GM10248 (cell line): Measurements from ENCODE around the gene ZFP90.

ENCODE experiments used
- CTCF ChIA-PET: fragments of 300-600 bp; sonication (Branson Sonifier 250); formaldehyde crosslinking; extraction: SDS; loops from one replicate; lab custom pipeline; 2021; ENCODE audit warnings: antibody characterized with exemption; lab: Yijun Ruan, JAX
- POLR2A ChIA-PET: fragments of 350-650 bp; sonication (Branson Sonifier 250); formaldehyde crosslinking; extraction: SDS; loops from one replicate; lab custom pipeline; 2020; ENCODE audit warnings: antibody characterized with exemption; lab: Yijun Ruan, JAX
- DNase-seq: peaks from one replicate; pipeline ENCODE4 v3.0.0; 2012; ENCODE audit errors: extremely low spot score
- TF ChIP-seq, protein P1 (sequence below): IDR thresholded peaks from 2 replicates; pipeline ENCODE4 v1.5.1; 2012; ENCODE audit warnings: mild to moderate bottlenecking, low read depth; ENCODE audit errors: extremely low read depth, missing control alignments, control extremely low read depth

The ZFP90 gene

DNA sequence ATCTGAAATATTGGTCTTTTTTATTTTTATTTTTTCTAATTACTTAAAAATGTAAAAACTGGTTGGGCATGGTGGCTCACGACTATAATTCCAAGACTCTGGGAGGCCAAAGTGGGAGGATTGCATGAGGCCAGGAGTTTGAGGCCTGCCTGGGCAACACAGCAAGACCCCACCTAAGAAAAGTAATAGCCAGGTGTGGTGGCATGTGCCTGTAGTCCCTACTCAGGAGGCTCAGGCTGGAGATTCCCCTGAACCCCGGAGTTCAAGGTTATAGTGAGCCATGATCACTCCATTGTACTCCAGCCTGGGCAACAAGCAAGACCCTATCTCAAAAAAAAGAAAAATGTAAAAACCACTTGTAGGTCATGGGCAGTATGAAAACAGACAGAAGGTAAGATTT lies 69.2 kb downstream of the ZFP90 start:
- no peak for DNase-seq
- ChIA-PET POLR2A (no interaction called here), CTCF (interaction anchor here (1.3 kb wide), 1 partner anchor 18 kb away, joined by 3 read pairs; no protein-coding TSS in a partner anchor)
- TF ChIP-seq, protein P1, sequence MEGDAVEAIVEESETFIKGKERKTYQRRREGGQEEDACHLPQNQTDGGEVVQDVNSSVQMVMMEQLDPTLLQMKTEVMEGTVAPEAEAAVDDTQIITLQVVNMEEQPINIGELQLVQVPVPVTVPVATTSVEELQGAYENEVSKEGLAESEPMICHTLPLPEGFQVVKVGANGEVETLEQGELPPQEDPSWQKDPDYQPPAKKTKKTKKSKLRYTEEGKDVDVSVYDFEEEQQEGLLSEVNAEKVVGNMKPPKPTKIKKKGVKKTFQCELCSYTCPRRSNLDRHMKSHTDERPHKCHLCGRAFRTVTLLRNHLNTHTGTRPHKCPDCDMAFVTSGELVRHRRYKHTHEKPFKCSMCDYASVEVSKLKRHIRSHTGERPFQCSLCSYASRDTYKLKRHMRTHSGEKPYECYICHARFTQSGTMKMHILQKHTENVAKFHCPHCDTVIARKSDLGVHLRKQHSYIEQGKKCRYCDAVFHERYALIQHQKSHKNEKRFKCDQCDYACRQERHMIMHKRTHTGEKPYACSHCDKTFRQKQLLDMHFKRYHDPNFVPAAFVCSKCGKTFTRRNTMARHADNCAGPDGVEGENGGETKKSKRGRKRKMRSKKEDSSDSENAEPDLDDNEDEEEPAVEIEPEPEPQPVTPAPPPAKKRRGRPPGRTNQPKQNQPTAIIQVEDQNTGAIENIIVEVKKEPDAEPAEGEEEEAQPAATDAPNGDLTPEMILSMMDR = no peak

DNA sequence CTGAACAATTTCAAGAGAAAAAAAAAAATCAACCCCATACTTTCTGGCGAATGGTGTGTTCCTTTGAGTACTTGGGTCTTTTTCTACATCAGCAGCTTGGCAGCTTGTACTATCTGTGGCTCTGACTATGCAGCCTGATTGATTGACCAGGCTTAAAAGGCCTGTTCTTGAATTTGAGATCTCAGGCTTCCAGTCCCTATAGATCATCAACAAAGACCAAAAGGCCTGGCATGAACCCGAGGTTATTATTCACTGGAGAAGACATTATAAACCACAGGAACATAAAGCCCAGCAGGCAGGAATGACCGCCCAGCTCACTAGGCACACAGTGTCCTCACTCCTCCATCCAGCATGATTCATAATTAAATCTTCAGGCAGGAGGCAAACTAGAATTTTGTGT lies 73.9 kb downstream of the ZFP90 start:
- no peak for DNase-seq
- ChIA-PET POLR2A (no interaction called here), CTCF (interaction anchor here (1.5 kb wide), 1 partner anchor 9 kb away, joined by 3 read pairs; no protein-coding TSS in a partner anchor)
- TF ChIP-seq, protein P1 = no peak

DNA sequence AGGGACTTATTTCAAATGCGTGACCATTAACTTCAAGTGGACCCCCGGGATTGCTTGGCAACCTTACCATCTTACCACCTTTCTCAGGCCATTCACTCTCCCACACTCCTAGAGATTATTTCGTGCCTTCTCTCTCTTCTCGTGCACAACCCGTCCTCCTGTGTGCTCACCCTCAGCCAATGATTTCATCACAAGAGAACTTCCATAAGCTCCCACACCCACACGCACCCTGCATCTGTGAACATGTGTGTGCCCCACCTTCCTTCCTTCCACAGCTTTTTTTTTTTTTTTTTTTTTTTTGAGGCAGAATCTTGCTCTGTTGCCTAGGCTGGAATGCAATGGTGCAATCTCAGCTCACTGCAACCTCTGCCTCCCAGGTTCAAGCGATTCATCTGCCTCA lies 78.6 kb downstream of the ZFP90 start:
- TF ChIP-seq, protein P1 = no peak
- CTCF ChIA-PET = no interaction called here
- POLR2A ChIA-PET = no interaction called here

More for the DNA sequence above, 78.6 kb downstream of the ZFP90 start:
- DNase-seq = no peak
